ENCODE data around the gene HIPK3. TPM values are rescaled to one million over a fixed set of nuclear protein-coding genes. Genes with fewer than 3 reads are reported as not detected.
A peak's percentile ranks its signal among the peaks of the same experiment; 100 is the strongest.

Gene HIPK3
- total RNA-seq, 4 donors from 2014 or later: 267 to 391 (median 316) TPM

DNA sequence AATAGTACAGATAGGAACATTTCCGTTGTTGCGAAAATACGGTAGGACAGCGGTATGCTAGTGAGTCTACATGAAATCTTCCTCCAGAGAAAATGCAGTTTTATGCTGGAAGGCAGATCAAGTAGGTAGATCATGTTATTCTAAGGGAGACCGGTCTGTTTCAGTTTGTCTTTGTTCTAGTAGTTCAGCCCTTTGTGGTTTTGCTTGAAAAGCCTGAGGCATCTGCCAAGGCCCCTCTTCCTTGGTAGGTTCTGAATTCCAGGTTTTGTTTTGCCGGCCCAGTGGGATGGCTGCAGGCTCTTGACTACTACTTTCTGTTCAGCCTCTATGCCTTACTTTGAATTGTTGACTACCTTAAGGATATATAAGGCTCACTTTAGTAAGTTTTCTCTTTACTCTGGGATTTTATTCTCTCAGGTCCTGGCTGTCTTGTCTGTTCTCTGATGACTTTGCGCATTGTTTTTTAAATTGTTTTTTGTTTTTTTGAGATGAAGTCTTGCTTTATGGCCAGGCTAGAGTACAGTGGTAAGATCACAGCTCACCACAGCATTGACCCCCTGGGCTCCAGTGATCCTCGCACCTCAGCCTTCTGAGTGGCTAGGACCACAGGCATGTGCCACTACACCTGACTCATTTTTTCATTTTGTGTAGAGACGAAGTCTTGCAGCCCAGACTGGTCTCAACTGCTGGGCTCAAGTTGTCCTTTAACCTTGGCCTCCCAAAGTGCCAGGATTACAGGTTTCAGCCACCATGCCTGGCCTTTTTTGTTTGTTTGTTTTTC is 53.7 kb downstream of the HIPK3 start:
- peaks cover 0 to 3% of the 10 kb centered on the region in 2 donors for H3K4me1 ChIP-seq
- intact Hi-C loops (cut with DNase I; ENCODE audit: low total_unique reads): no loop called here
- H3K27ac ChIP-seq: no peak overlapping the region
- H3K4me3 ChIP-seq: no peak overlapping the region
- H3K9me3 ChIP-seq: no peaks in the 10 kb centered on the region
- TF ChIP-seq, protein P1, sequence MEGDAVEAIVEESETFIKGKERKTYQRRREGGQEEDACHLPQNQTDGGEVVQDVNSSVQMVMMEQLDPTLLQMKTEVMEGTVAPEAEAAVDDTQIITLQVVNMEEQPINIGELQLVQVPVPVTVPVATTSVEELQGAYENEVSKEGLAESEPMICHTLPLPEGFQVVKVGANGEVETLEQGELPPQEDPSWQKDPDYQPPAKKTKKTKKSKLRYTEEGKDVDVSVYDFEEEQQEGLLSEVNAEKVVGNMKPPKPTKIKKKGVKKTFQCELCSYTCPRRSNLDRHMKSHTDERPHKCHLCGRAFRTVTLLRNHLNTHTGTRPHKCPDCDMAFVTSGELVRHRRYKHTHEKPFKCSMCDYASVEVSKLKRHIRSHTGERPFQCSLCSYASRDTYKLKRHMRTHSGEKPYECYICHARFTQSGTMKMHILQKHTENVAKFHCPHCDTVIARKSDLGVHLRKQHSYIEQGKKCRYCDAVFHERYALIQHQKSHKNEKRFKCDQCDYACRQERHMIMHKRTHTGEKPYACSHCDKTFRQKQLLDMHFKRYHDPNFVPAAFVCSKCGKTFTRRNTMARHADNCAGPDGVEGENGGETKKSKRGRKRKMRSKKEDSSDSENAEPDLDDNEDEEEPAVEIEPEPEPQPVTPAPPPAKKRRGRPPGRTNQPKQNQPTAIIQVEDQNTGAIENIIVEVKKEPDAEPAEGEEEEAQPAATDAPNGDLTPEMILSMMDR (IDR thresholded peaks at IDR 0.05): no peak
- no peak for TF ChIP-seq POLR2A (IDR thresholded peaks at IDR 0.05)
- H3K27me3 ChIP-seq: no peaks in the 10 kb centered on the region
- DNase-seq: no peak
- H3K36me3 ChIP-seq: no peaks in the 10 kb centered on the region

DNA sequence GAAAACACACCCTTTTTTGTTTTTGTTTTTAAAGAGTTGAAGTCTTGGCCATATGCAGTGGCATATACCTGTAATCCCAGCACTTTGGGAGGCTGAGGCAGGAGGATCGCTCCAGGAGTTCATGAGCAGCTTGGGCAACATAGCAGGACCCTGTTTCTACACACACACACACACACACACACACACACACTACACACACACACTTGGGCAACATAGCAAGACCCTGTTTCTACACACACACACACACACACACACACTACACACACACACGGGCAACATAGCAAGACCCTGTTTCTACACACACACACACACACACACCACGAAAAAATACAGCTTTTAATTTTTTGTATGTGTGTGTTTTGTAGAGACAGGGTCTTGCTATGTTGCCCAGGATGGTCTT is 54.5 kb downstream of the HIPK3 start:
- TF ChIP-seq, protein P1 (IDR thresholded peaks at IDR 0.05): no peak
- no peak for TF ChIP-seq POLR2A (IDR thresholded peaks at IDR 0.05)
- H3K27ac ChIP-seq: no peak overlapping the region

DNA sequence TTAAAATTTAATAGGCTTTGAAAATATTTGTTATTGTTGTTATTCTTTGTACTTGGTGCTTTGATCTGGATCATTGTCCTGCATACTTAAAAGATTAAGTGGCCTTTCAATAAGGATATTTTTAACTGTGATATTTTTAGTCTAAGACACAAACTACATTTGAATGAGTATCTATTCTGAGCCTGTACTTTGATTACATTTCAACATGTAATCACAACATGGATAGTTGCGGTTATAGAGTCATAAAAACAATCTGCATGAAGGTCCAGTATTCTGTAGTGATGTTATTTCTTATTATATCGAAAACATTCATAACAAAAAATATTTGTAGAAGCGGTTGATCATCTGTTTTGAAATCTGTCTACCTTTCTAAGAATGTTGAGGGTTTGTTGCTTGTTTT is 58.6 kb downstream of the HIPK3 start:
- Histone ChIP-seq H3K27me3 (no peaks in the 10 kb centered on the region), H3K27ac (no peak overlapping the region), H3K4me3 (no peak overlapping the region), H3K4me1 (peaks cover 0 to 18% of the 10 kb centered on the region in 2 donors), H3K36me3 (no peaks in the 10 kb centered on the region), H3K9me3 (no peaks in the 10 kb centered on the region)
- intact Hi-C loops (cut with DNase I; ENCODE audit: low total_unique reads): no loop called here
- DNase-seq: no peak
- no peak for TF ChIP-seq POLR2A (IDR thresholded peaks at IDR 0.05)
- TF ChIP-seq, protein P1 (IDR thresholded peaks at IDR 0.05): no peak

More for the DNA sequence above, 54.5 kb downstream of the HIPK3 start:
- no peaks in the 10 kb centered on the region for H3K9me3 ChIP-seq
- H3K4me1 ChIP-seq: peaks cover 0 to 3% of the 10 kb centered on the region in 2 donors
- DNase-seq: no peak
- H3K36me3 ChIP-seq: no peaks in the 10 kb centered on the region
- no peaks in the 10 kb centered on the region for H3K27me3 ChIP-seq
- intact Hi-C loops (cut with DNase I; ENCODE audit: low total_unique reads): no loop called here
- H3K4me3 ChIP-seq: no peak overlapping the region

DNA sequence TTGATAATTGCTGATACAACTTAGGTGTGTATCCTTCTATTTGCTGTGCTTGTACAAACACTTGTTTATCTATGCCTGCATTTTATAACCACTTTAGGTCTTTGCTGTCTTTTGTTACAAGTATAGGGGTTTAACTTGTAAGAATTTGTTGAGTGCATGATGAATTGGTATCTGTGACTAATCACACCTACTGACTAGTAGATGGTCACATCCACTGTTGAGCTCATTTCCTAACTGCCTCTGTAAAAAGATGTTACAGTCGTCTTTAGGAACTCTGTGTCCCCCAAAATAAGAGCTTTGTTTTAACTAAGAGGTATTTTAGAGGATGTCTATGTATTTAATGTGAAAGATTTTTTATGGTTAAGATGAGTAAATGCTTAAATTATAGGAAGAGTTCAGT is 60.5 kb downstream of the HIPK3 start:
- Histone ChIP-seq H3K4me1 (peaks cover 0 to 15% of the 10 kb centered on the region in 2 donors), H3K4me3 (no peak overlapping the region), H3K27me3 (no peaks in the 10 kb centered on the region), H3K36me3 (no peaks in the 10 kb centered on the region), H3K9me3 (no peaks in the 10 kb centered on the region), H3K27ac (no peak overlapping the region)
- DNase-seq: no peak
- no peak for TF ChIP-seq POLR2A (IDR thresholded peaks at IDR 0.05)
- TF ChIP-seq, protein P1 (IDR thresholded peaks at IDR 0.05): no peak
- intact Hi-C loops (cut with DNase I; ENCODE audit: low total_unique reads): no loop called here

DNA sequence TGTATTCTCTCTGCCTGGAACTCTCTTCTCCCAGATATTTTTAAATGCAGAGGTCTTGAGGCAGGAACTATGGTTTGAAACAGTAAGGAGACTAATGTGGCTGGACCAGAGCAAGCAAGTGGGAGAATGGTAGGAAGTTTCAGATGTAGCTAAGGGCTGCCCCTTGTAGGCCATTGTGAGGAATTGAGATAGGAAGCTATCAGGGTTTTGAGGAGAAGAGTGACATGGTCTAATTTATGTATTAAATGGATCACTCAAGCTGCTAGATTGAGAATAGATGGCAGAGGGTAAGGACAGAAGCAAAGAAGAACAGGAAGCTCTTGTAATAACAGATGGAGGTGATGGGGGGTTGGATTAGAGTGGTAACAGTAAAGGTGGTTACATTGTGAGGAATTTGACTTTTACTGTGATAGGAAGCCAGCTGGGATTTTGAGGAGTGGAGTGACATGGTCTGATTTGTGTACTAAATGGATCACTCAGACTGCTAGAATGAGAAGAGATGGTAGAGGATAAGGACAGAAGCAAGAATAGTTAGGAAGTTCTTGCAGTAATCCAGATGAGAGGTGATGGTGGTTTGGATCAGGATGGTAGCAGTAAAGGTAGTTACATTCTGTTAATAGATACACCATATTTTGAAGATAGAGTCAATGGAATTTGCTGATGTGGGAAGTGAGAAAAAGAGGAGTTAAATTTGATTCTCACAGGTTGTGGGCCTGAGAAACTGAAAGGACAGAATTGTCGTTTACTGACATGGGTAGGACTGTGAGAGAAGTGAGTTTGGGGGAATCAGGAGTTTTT is 63.0 kb downstream of the HIPK3 start:
- intact Hi-C loops (cut with DNase I; ENCODE audit: low total_unique reads): loop anchor here (10.0 kb wide), 1 partner anchor 155 kb away; the partner anchor contains the start of gene CSTF3

More for the DNA sequence above, 63.0 kb downstream of the HIPK3 start:
- no peak overlapping the region for H3K4me3 ChIP-seq
- H3K27ac ChIP-seq: peak overlapping the region in 1 of 2 donors; percentile 2
- TF ChIP-seq, protein P1 (IDR thresholded peaks at IDR 0.05): no peak
- TF ChIP-seq POLR2A (IDR thresholded peaks at IDR 0.05): no peak
- H3K4me1 ChIP-seq: peaks cover 0 to 15% of the 10 kb centered on the region in 2 donors
- H3K36me3 ChIP-seq: no peaks in the 10 kb centered on the region
- no peaks in the 10 kb centered on the region for H3K27me3 ChIP-seq
- no peaks in the 10 kb centered on the region for H3K9me3 ChIP-seq
- DNase-seq: no peak

Measured in uterus (tissue), 4 donors.